ENCODE data around the gene PLEKHG2.
A peak's percentile ranks its signal among the peaks of the same experiment; 100 is the strongest.

PLEKHG2 gene

DNA sequence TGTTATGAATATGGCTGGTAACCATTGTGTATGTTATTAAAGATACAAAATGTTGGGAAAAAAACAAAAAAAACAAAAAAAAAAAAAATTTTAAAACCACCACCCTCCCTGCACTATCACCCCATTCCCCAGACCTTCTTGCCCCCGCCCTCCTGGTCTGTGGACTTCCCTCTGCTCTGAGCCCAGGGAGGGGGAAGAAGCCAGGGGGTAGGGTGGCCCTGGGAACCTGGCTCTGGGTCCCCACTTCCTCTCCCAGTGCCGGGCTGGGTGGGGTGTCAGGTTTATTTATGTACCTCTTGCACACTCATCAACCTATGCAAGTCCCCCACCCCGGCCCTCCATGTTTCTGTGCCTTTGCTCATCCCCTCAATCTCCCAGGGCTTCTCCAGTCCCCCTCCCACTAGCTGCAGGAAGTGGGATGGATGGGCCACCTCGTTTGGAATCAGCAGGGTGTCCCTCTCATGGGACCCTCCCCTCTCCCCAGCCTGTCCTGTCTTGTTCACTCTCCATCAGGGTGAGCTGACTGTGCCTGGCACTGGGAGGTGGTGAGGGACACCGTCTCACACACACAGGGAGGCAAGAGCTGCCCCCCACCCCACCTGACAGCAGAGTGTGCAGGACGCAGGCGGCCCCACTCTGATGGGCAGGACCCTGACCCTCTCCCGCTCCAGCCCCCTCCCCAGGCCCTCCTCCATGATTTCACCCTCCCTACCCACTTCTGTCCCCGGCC is 27.5 kb upstream of the PLEKHG2 start:
- no peak for DNase-seq (ENCODE audit: low read depth in 2 of 2)

DNA sequence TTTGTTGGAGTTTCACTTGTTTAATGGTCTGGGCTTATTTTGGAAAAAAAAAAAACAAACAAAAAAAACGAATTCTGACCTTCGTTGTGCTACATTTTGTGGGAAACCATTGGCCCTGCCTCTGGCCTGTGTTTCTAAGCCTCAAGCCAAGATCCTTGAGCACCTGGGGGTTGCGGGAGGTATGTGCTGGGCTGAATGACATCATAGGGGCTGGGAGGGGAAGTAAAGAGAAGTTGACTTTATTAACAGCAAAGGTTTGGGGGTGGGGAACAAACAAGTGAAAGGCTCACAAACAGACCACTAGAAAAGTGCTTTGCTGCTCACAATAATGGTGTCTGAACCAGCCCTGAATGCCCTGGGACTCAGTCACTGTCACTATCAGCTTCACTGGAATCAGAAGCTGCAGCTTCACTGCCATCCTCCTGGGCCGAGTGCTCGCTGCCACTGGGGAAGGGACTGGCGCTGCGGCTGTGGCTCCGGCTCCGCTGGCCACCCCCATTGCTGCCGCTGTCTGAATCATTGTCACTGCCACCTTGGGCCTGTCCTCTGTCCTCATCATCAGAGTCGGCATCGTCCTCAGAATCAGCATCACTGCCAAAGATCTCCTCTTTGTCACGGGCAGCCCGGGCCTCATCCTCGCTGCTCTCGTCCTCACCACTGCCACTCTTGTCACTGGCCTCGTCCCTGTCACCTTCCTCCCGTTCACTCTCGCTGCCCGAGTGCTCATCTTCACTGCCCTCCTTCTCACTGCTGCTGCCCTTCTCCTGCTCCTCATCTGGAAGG is 26.6 kb upstream of the PLEKHG2 start:
- no peak for DNase-seq (ENCODE audit: low read depth in 2 of 2)

DNA sequence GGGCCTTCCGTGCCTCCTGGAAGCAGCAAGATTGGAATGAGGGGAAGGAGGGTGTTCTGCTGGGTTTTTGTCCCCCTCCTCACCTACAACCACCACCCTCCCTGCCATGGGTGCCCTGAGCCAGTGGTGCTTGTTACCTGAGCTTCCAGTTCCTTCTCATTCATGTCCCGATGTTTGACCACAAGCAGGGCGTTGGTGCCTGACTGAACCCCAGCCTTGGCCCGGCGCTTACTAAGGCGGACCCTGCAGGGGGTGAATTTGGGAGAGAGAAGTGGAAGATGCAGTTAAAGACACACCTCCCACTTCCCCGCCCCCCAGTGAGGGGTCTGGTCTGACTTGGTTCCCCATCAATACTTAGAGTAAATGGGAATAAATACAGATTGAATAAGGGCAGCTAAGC is 25.9 kb upstream of the PLEKHG2 start:
- no peak for DNase-seq (ENCODE audit: low read depth in 2 of 2)

DNA sequence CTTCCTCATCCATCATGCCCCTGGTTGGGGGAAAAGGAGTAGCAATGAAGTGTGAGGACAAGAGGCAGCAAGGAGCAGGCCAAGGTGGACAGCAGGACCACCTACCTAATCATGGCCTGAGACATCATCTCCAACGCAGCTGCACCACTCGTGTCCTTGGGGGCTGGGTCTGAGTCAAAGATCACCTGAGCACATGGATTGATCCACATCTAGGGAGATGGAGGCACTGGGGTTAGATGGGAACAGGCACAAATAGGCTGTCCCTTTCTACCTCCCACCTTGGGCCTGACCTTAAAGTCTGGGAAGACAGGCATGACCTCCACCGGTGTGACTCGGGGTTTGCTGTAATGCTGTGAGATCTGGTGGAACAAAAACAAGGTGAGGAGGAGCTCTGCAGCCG is 23.8 kb upstream of the PLEKHG2 start:
- no peak for DNase-seq (ENCODE audit: low read depth in 2 of 2)

DNA sequence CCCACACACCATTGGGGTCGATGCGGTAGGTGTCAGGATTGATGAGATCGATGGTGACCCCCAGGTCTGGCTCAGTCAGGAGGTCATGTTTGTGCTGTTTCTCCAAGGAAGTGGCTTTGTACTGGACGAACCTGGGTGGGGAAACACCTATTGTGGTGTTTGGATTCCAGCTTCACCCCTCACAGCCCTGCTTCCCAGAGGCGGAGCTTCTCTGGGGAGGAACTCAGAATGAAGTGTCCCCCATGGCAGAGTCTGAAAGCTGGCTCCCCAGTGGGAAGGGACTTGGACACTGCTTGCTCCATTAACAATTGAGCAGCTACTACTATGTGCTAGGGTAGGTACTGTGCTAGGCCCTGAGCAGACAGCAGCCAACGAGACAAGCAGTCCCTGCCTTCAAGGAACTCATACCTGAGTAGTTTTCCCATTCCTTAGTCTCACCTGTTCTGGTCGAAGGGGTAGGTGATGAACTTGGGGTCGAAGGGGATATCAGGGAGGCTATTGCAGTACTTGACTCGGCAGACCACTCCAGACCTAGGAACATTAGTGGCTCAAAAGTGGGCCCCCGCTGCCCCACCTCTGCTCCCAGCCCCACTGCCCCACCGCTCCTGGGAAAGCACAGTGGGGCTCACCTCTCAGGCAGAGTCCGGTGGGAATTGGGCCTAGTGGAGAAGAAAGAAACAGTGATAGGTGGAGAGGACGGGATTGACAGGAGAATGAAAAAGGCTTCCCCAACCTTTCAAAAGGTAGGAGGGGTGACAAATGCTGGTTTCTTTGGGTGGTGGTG is 22.6 kb upstream of the PLEKHG2 start:
- DNase-seq (ENCODE audit: low read depth in 2 of 2), result no peak

DNA sequence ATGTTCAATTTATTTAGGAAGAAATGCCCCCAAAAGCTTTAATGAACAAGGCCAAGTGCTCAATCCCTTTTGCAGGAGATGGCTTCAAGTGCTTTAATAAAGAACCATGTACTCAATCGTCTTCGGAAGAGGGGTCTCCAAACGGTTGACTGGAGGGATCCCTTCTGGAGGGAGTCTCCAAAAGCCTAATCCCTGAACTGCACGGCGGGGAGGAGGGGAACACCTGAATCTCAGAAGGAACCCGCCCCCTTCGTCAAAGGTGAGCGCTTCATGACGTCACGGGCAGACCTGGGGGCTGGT is 22.1 kb upstream of the PLEKHG2 start:
- DNase-seq (ENCODE audit: low read depth in 2 of 2), result peak in 1 of 2 donors; percentile 59

DNA sequence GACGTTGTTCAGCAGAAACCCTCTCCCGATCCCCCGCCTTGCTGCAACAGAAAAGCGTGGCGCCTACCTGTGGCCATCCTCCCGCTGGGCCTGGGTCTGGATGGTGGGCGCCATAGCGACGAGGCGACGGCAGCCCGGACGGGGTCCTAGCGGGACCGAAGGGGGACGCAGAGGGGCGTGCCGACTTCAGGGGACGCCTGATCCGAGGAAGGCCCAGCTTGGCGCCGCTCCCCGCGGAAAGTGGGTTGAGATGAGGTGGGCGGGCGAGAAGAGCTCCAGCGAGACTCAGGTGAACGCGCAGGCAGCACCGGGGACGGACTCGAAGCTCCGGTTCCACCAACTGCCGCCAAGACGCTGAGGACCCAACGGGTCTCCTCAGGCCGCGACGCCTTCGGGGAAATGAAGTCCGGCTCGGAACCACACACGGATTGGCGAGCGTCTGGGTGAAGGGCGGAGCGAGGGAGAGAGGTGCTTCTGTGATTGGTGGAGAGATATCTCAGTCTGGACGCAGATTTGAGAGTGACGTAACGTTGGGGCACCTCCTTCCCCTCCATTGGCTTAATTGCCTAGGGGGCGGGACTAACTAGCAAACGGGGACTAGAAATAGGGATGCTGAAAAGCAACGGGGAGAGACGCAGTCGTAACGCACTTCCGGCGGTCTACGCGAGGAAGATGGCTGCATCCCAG is 21.6 kb upstream of the PLEKHG2 start, which contains the start of the genes MED29 and PAF1:
MED29 (plus strand) TSS at position 628 of the 687 bp plus-strand sequence; CDS start at position 673, 45 bp downstream.
PAF1 (minus strand) TSS at position 356 of the 687 bp plus-strand sequence; CDS start at position 114, 242 bp downstream.
- DNase-seq (ENCODE audit: low read depth in 2 of 2), result peak; percentile 81 to 84

DNA sequence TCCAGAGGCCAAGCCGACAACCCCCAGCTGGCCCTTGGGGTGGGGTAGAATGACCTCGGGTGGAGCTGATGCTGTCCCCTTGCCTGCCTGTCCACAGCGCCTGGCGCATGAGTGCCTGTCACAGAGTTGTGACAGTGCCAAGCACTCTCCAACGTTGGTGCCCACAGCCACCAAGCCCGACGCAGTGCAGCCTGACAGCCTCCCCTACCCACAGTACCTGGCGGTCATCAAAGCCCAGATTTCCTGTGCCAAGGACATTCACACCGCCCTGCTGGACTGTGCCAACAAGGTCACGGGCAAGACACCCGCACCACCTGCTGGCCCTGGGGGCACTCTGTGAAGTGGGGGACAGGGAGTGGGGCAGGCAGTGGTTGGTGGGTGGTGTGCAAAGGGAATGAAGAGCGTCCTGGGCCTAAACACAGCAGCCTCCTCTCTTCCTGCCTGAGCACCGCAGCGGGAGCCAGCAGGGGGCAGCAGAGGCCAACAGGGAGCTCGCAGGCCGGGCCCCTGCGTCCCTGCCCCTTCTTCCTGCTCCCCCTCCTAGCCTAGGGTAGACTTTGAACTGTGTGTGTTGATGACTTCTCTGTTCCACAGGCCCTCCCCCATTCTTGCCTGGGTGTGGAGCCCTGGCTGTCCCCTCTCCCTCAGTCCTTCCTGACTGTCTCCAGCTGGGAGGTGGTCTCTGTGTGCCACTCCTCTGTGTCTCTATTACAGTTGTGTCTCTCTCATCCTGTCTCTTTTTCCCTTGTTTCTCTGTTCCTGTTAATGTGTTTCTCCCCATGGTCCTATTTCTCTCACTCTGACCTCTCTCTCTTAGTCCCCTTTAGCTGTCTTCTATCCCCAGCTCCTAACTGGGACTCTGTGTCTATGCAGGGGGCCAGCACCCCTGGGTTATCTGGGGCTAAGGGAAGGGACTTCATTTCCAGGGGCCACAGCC is 14.8 kb upstream of the PLEKHG2 start:
- DNase-seq (ENCODE audit: low read depth in 2 of 2), result peak; percentile 89 to 95

DNA sequence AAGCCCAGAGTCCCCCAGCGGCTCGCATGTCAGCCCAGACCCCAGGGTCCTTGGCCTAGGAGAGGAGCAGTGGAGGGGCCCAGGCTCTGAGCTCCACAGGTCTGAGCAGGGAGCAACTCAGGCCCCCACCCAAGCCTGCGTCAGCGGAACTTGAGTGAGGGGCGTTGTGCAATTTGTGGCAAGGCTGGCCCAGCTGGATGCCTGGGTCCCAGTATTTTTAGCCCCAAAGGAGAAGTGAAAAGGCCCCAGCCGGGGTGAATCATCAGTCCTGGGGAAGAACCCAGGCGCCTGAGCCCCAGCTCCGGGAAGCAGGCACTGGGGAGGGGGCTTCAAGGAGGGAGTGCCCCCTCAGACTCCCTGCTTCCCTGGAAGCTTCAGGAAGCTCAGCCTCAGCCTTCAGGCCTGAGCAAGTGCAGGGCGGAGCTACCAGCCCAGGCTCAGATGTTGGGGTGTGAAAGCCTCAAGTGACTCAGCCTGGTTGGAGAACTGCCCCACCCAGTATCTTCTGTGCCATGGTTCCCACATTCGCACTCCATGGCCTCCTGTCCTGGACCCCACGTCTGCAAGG is 14.1 kb upstream of the PLEKHG2 start:
- DNase-seq (ENCODE audit: low read depth in 2 of 2), result no peak

DNA sequence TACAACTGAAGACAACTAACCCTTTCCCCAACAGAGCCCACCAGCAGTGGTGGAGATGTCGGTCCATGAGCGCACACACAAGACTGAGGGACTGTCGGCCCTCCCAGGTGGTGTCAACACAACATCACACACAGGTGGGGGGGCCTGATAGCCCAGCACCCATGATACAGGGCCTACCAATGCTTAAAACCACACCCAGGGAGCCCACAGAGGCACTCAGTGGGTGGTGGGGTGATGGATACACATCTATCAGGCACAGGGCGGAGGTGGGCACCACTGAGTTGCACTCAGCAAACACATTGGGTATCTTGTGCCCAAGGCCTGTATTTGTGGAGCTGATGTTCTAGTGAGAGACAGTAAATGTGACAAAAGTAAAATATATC is 12.8 kb upstream of the PLEKHG2 start:
- no peak for DNase-seq (ENCODE audit: low read depth in 2 of 2)

DNA sequence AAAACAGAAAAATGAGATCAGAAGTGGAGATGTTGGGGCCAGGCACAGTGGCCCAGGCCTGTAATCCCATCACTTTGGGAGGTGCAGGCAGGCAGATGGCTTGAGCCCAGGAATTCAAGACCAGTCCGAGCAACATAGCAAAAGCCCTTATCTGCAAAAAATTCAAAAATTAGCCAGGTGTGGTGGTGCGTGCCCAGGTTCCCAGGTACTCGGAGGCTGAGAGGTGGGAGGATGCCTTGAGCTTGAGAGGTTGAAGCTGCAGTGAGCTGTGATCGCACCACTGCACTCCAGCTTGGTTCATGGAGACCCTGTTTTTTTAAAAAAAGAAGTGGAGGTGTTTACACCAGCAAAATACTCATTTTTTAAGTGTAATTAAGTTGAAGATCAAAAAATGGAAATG is 12.4 kb upstream of the PLEKHG2 start:
- no peak for DNase-seq (ENCODE audit: low read depth in 2 of 2)

DNA sequence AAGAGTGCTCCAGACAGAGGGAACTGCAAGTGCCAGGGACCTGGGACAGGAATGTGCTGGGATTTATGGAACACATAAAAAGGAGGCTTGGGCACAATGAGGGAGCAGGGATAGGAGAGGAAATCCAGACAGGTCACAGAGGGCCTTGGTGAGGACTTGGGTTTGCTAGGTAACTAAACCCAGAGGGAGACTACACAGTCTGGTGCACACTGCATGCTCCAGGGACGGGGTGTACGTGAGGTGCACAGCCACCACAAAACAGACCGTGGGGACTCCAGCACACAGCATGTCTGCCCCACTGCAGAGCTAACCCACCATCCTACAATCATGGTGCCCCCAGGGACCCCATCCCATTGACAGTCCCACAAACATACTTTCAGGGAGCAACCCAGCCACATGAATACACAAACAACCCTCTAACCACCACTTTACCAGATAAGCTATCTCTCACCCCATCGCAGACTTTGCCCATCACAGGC is 11.4 kb upstream of the PLEKHG2 start:
- no peak for DNase-seq (ENCODE audit: low read depth in 2 of 2)

DNA sequence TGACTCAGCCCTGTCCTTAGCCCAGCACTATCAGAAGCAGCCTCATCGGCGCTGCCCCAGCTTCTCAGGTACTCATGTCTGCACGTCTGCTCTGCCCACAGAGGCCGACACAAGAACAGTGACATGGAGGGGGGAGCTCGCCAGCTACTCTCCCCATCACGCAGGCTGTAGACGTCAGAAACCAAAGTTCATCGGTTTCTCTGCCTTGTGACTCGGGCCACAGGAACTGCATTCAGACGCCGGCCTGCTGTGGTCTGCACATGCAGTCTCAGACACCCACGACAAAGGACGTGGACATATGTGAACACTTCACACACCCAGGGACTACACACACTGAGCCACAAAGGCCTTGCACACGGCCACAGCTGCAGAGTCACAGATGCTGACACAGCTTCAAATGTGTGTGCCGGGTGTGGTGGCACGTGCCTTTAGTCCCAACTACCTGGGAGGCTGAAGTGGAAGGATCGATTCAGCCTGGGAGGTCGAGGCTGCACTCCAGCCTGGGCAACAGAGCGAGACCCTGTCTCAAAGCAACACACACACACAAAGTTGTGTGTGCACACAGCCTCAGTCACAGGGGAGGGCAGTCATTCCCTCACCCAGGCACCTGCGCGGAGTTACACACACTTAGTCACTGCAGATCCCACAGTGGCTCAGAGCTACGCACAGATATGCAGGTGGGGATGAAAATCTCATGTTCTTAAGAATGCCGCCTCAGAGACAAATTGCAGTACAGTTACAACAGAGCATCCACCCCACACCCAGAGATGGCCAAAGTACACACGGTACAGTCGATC is 10.7 kb upstream of the PLEKHG2 start:
- DNase-seq (ENCODE audit: low read depth in 2 of 2), result peak in 1 of 2 donors; percentile 63

DNA sequence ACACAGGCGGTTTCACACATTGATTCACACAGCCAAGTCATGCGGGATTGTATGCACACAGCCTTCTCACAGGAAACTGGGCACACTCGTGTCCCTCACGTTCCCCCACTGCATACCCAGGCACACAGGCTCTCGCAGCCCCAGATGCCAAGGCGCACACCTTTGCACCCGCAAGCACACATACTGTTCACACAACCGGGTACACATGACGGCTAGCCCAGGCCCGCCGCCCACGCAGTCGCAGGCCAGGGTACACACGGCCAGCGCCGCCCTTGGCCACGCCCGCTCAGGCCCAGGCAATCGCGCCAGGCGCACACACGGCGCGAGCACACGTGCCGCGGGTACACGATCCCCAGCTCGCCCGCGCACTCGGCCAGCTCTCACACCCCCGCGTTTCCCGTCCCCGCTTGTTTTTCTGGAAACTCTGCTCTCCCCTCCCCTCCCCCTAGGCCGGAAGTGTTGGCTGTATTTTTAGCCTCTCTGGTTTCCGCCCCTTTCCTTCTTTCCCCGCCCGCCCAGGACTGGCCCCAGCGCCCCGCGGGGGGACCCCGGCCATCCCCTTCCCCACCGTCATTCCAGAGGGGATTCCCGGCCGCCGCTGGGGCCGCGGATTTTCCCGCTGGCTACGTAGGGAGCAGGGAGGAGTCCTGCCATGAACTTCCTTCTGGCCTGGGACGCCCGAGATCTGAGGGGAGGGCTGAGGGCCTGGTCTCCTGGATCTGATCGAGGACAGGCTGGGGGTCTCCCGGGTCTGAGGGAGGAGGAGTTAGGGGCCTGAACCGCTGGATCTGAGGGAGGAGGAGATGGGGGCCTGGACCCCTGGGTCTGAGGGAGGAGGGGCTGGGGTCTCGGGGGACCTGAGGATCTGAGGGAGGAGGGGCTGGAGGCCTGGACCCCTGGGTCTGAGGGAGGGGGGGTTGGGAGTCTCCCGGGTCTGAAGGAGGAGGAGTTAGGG is 9.8 kb upstream of the PLEKHG2 start:
- peak; percentile 76 for DNase-seq (ENCODE audit: low read depth in 2 of 2)

DNA sequence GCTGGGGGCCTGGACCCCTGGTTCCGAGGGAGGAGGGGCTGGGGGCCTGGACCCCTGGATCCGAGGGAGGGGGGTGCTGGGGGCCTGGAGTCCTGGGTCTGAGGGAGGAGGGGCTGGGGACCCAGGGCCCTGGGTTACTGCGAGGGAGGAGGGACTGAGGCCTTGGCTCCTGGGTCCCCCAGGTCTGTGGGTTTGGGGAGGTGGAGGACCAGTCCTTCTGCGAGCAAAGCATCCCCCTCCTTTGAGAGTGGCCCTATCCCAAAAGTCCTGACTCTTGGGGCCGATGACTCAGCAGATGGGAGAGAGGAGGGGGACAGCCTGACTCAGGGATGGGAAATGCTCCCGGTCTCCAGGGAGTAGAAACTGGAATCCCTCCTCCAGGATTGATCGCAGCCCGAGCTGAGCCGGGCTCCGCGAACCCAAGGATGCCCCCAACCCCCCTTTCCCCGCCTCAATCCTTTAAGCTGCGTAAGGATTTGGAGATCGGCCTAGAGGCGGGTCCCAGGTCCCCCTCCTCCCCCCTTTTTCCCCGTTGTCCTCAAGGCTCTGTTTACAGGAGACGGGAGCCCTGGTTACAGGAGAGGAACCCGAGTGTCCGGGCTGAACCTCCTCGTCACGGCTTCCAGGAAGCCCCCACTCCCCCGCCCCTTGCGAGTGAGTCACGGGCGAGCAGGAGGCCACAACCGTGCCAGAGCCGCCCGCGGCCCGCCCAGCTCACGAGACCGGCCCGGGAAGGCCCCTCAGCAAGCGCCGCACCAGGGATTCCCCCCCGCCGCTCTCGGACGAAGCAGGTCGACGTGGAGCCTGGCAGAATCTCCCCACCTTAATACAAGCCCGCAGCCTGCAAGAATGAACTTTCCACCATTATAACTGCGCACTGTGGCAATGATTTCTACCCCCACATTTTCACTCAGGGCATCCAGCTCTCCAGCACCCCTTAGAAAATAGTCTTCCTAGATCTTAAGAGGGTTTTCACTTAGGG is 8.8 kb upstream of the PLEKHG2 start:
- peak; percentile 93 to 94 for DNase-seq (ENCODE audit: low read depth in 2 of 2)

DNA sequence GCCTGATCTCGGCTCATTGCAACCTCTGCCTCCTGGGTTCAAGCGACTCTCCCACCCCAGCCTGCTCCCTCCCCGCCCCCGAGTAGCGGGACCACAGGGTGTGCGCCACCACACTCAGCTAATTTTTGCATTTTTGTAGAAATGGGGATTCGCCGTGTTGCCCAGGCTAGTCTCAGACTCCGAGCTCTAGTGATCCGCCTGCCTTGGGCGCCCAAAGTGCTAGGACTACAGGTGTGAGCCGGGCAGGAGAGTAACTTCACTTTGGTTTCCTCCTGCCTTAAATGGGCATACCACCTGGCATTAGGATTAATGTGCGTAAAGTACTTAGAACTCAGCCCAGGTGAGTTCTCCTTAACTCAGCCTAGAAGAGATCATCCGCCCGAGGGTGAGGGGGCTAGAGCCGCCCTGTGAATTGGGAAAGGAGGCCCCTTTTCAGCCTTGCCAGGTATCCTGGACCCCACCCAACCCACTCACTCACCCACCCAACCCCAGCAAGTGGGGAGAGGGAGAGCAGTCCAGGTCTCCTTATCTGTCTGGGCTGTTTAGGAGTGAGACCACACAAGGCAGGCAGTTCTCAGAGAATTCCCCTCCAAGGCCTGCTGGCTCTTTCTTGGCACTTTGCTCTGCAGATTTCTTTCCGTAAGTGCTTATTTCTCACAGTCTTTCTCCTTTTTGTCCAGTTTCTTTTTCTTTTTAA is 7.1 kb upstream of the PLEKHG2 start:
- DNase-seq (ENCODE audit: low read depth in 2 of 2), result no peak
